Fibroblast of lung (primary cell): ENCODE data around the gene P3H3. TPM values are rescaled to one million over a fixed set of nuclear protein-coding genes. Genes with fewer than 3 reads are reported as not detected.

Source experiments
- DNase-seq, 2 donors: peaks; one replicate each; pipeline versions ENCODE4 v3.0.0 to v3.0.0-alpha.2; 2010; ENCODE audit warnings: low read depth in 2 of 2
- H2AFZ ChIP-seq: 2 replicates; pipeline ENCODE4 v1.5.1; 2012; ENCODE audit warnings: low read length, control low read depth, inconsistent platforms
- H3K27ac ChIP-seq: 2 replicates; pipeline ENCODE4 v1.5.1; 2011; ENCODE audit warnings: low read length, control low read depth; ENCODE audit not compliant: insufficient read depth
- H3K27me3 ChIP-seq: 2 replicates; pipeline ENCODE4 v1.5.1; 2011; ENCODE audit warnings: mild to moderate bottlenecking, low read length; ENCODE audit not compliant: control insufficient read depth, insufficient read depth
- H3K36me3 ChIP-seq: 2 replicates; pipeline ENCODE4 v1.5.1; 2011; ENCODE audit warnings: low read length; ENCODE audit not compliant: control insufficient read depth, insufficient read depth
- H3K4me1 ChIP-seq: 2 replicates; pipeline ENCODE4 v1.5.1; 2011; ENCODE audit warnings: low read length; ENCODE audit not compliant: control insufficient read depth, insufficient read depth; ENCODE audit errors: extremely low read depth
- H3K4me2 ChIP-seq: 2 replicates; pipeline ENCODE4 v1.5.1; 2011; ENCODE audit warnings: low read length, control low read depth; ENCODE audit not compliant: insufficient read depth; ENCODE audit errors: extremely low read depth
- H3K4me3 ChIP-seq, 4 experiments: fragments of 200-600 bp in 1 of 4; sonication (generic) in 1 of 4; replicated peaks in 1 of 4; 2 replicates each; pipeline ENCODE4 v1.5.1; 2011 to 2016; ENCODE audit warnings: low read length in 4 of 4, low read depth in 3 of 4, mild to moderate bottlenecking in 3 of 4, control low read depth in 2 of 4, inconsistent platforms in 1 of 4, mixed read lengths in 1 of 4; ENCODE audit not compliant: insufficient read depth in 1 of 4; ENCODE audit errors: control extremely low read depth in 1 of 4
- H3K79me2 ChIP-seq: 2 replicates; pipeline ENCODE4 v1.5.1; 2012; ENCODE audit warnings: mild to moderate bottlenecking, low read length, inconsistent platforms; ENCODE audit not compliant: control insufficient read depth, insufficient read depth
- H3K9ac ChIP-seq: 2 replicates; pipeline ENCODE4 v1.5.1; 2011; ENCODE audit warnings: mild to moderate bottlenecking, low read length, control low read depth; ENCODE audit not compliant: insufficient read depth
- H3K9me3 ChIP-seq: 2 replicates; pipeline ENCODE4 v1.5.1; 2012; ENCODE audit warnings: low read depth, low read length; ENCODE audit not compliant: control insufficient read depth, insufficient read depth
- H4K20me1 ChIP-seq: 2 replicates; pipeline ENCODE4 v1.5.1; 2011; ENCODE audit warnings: low read length; ENCODE audit not compliant: control insufficient read depth, insufficient read depth; ENCODE audit errors: extremely low read depth
- CTCF ChIP-seq, 2 donors: IDR thresholded peaks in 1 of 2; conservative IDR thresholded peaks in 1 of 2; 1 replicate in 1 of 2; 2 replicates in 1 of 2; pipeline ENCODE4 v1.5.1; 2011 to 2012; ENCODE audit warnings: low read length in 2 of 2, control low read depth in 1 of 2, inconsistent platforms in 1 of 2, low read depth in 1 of 2, mild to moderate bottlenecking in 1 of 2
- EZH2 ChIP-seq: IDR thresholded peaks from 2 replicates; pipeline ENCODE4 v1.5.1; 2012; ENCODE audit warnings: low read length, control low read depth, mild to moderate bottlenecking; ENCODE audit errors: missing control alignments
- polyA plus RNA-seq, 2 donors: library from polyadenylated mRNA; depleted of rRNA in 1 of 2; stranded (reverse) in 1 of 2; unstranded in 1 of 2; fragments of >200 nt; gene quantifications; 2 replicates each; pipeline ENCODE4 v1.2.1, GENCODE V29; 2011 to 2012; ENCODE audit warnings: missing spikeins in 1 of 2
- total RNA-seq: library from RNA; depleted of rRNA; stranded (reverse); fragments of >200 nt; gene quantifications from 2 replicates; pipeline ENCODE4 v1.2.1, GENCODE V29; 2014

Gene P3H3
- total and polyA plus RNA-seq, 2 donors (not counting 1 experiment from before 2014, with no cell fraction given) = 44.0 to 96.3 TPM

- Histone ChIP-seq H4K20me1 (no peaks in the 10 kb centered on the region), H3K79me2 (no peaks in the 10 kb centered on the region), H3K27ac (no peak overlapping the region), H3K4me2 (no peak overlapping the region), H3K4me3 (no peak overlapping the region), H3K27me3 (no peaks in the 10 kb centered on the region), H3K36me3 (peaks cover 29% of the 10 kb centered on the region), H2AFZ (no peak overlapping the region), H3K9ac (no peak overlapping the region), H3K9me3 (no peaks in the 10 kb centered on the region), H3K4me1 (no peaks in the 10 kb centered on the region)
- no peak for DNase-seq
- TF ChIP-seq CTCF (conservative IDR thresholded peaks at IDR 0.05 in 1 of 2, IDR thresholded peaks at IDR 0.05 in 1 of 2; ENCODE audit: low read depth in 1 of 2, low read length in 2 of 2) (no peak), EZH2 (no peak)
Measured at GRCh38 chr12:6837370-6838060, 9.3 kb downstream of the P3H3 start.

DNA sequence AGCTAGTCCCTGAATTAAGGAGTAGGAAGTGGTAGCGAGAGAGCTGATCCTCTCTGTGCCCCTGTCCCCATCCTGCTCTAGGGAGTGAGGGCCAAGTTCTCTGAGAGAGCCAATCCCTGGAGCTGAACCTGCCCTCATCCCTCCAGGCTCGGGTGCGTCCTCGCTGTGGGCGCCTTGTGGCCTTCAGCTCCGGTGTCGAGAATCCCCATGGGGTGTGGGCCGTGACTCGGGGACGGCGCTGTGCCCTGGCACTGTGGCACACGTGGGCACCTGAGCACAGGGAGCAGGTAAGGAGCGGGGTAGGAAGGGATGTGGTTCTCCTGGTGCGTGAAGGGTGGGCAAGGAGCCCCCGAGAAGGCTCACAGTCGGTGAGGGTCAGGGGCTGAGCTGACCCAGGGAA, 10.6 kb downstream of the P3H3 start:
- peaks cover 27% of the 10 kb centered on the region for H3K36me3 ChIP-seq
- H3K27me3 ChIP-seq = no peaks in the 10 kb centered on the region
- no peak for DNase-seq
- H3K4me2 ChIP-seq = no peak overlapping the region
- no peaks in the 10 kb centered on the region for H4K20me1 ChIP-seq
- no peak overlapping the region for H3K4me3 ChIP-seq
- no peak overlapping the region for H3K9ac ChIP-seq
- H3K4me1 ChIP-seq = no peaks in the 10 kb centered on the region
- H2AFZ ChIP-seq = no peak overlapping the region
- no peaks in the 10 kb centered on the region for H3K79me2 ChIP-seq
- H3K27ac ChIP-seq = no peak overlapping the region
- H3K9me3 ChIP-seq = no peaks in the 10 kb centered on the region
- TF ChIP-seq CTCF (conservative IDR thresholded peaks at IDR 0.05 in 1 of 2, IDR thresholded peaks at IDR 0.05 in 1 of 2; ENCODE audit: low read depth in 1 of 2, low read length in 2 of 2) (no peak), EZH2 (no peak)

- H3K4me3 ChIP-seq = no peak overlapping the region
- no peak overlapping the region for H3K4me2 ChIP-seq
- TF ChIP-seq EZH2 (no peak), CTCF (conservative IDR thresholded peaks at IDR 0.05 in 1 of 2, IDR thresholded peaks at IDR 0.05 in 1 of 2; ENCODE audit: low read depth in 1 of 2, low read length in 2 of 2) (no peak)
- no peaks in the 10 kb centered on the region for H3K4me1 ChIP-seq
- H3K27ac ChIP-seq = no peak overlapping the region
- H3K79me2 ChIP-seq = no peaks in the 10 kb centered on the region
- H3K27me3 ChIP-seq = no peaks in the 10 kb centered on the region
- H3K9ac ChIP-seq = no peak overlapping the region
- DNase-seq = no peak
- peaks cover 27% of the 10 kb centered on the region for H3K36me3 ChIP-seq
- H3K9me3 ChIP-seq = no peaks in the 10 kb centered on the region
- H4K20me1 ChIP-seq = no peaks in the 10 kb centered on the region
- no peak overlapping the region for H2AFZ ChIP-seq
Measured at GRCh38 chr12:6839482-6840201, 11.4 kb downstream of the P3H3 start.
